H9 (cell line): ENCODE measurements around the gene RANBP17. TPM values are rescaled to one million over a fixed set of nuclear protein-coding genes. Genes with fewer than 3 reads are reported as not detected.

Experiments
- DNase-seq: peaks from one replicate; pipeline ENCODE4 v3.0.0-alpha.2; 2017
- H2AFZ ChIP-seq: one replicate; pipeline ENCODE4 v1.6.1; 2013; ENCODE audit warnings: mild to moderate bottlenecking, low read length, control low read depth, moderate library complexity
- H2AK5ac ChIP-seq: 2 replicates; pipeline ENCODE4 v1.6.1; 2013; ENCODE audit warnings: low read length, control low read depth, mixed read lengths; ENCODE audit not compliant: insufficient read length
- H2BK120ac ChIP-seq: one replicate; pipeline ENCODE4 v1.6.1; 2013; ENCODE audit warnings: low read depth, mild to moderate bottlenecking, low read length, control low read depth, inconsistent platforms; ENCODE audit not compliant: poor library complexity, severe bottlenecking
- H2BK12ac ChIP-seq: 2 replicates; pipeline ENCODE4 v1.6.1; 2013; ENCODE audit warnings: low read length, control low read depth, mixed read lengths, low read depth; ENCODE audit not compliant: insufficient read length
- H2BK15ac ChIP-seq: 2 replicates; pipeline ENCODE4 v1.6.1; 2013; ENCODE audit warnings: low read depth, low read length, control low read depth
- H2BK20ac ChIP-seq: one replicate; pipeline ENCODE4 v1.6.1; 2013; ENCODE audit warnings: low read depth, mild to moderate bottlenecking, low read length, control low read depth, inconsistent platforms; ENCODE audit not compliant: poor library complexity, severe bottlenecking
- H2BK5ac ChIP-seq: 2 replicates; pipeline ENCODE4 v1.6.1; 2013; ENCODE audit warnings: low read length, control low read depth, mixed read lengths; ENCODE audit not compliant: insufficient read length
- H3K14ac ChIP-seq: 2 replicates; pipeline ENCODE4 v1.6.1; 2013; ENCODE audit warnings: low read length, control low read depth; ENCODE audit not compliant: insufficient read depth
- H3K18ac ChIP-seq: 2 replicates; pipeline ENCODE4 v1.6.1; 2013; ENCODE audit warnings: low read depth, mild to moderate bottlenecking, mixed read lengths, low read length, control low read depth; ENCODE audit not compliant: insufficient read length
- H3K23ac ChIP-seq: 2 replicates; pipeline ENCODE4 v1.6.1; 2013; ENCODE audit warnings: low read length, control low read depth, mixed read lengths, low read depth; ENCODE audit not compliant: insufficient read length
- H3K23me2 ChIP-seq: 2 replicates; pipeline ENCODE4 v1.6.1; 2013; ENCODE audit warnings: low read depth, mild to moderate bottlenecking, mixed read lengths, low read length, control low read depth; ENCODE audit not compliant: insufficient read length, poor library complexity, severe bottlenecking
- H3K27ac ChIP-seq: 2 replicates; pipeline ENCODE4 v1.5.1; 2013; ENCODE audit warnings: low read length, control low read depth, mixed read lengths, low read depth; ENCODE audit not compliant: insufficient read length
- H3K27me3 ChIP-seq: 2 replicates; pipeline ENCODE4 v1.6.1; 2013; ENCODE audit warnings: low read length, control low read depth, inconsistent platforms; ENCODE audit not compliant: insufficient read depth
- H3K4ac ChIP-seq: 2 replicates; pipeline ENCODE4 v1.6.1; 2013; ENCODE audit warnings: low read depth, mild to moderate bottlenecking, control low read depth, inconsistent platforms, low read length, moderate library complexity
- H3K4me1 ChIP-seq: 2 replicates; pipeline ENCODE4 v1.6.1; 2013; ENCODE audit warnings: low read length, control low read depth, inconsistent platforms; ENCODE audit not compliant: insufficient read depth
- H3K4me2 ChIP-seq: 2 replicates; pipeline ENCODE4 v1.6.1; 2013; ENCODE audit warnings: low read length, control low read depth, mixed read lengths; ENCODE audit not compliant: insufficient read length, insufficient read depth
- H3K56ac ChIP-seq: 2 replicates; pipeline ENCODE4 v1.6.1; 2013; ENCODE audit warnings: low read depth, mild to moderate bottlenecking, mixed read lengths, low read length, control low read depth; ENCODE audit not compliant: insufficient read length
- H3K79me1 ChIP-seq: 2 replicates; pipeline ENCODE4 v1.6.1; 2013; ENCODE audit warnings: low read depth, mild to moderate bottlenecking, moderate library complexity, low read length, control low read depth, inconsistent platforms; ENCODE audit not compliant: insufficient read depth, poor library complexity, severe bottlenecking
- H3K79me2 ChIP-seq: 2 replicates; pipeline ENCODE4 v1.6.1; 2013; ENCODE audit warnings: low read length, control low read depth, inconsistent platforms; ENCODE audit not compliant: insufficient read depth
- H3K9ac ChIP-seq: 2 replicates; pipeline ENCODE4 v1.6.1; 2013; ENCODE audit warnings: low read length, control low read depth, mixed read lengths; ENCODE audit not compliant: insufficient read length; ENCODE audit errors: extremely low read depth
- H3K9me3 ChIP-seq: one replicate; pipeline ENCODE4 v1.6.1; 2013; ENCODE audit warnings: low read depth, low read length, inconsistent platforms; ENCODE audit not compliant: control insufficient read depth
- H3T11ph ChIP-seq: one replicate; pipeline ENCODE4 v1.6.1; 2013; ENCODE audit warnings: mild to moderate bottlenecking, low read length, control low read depth, inconsistent platforms
- H4K20me1 ChIP-seq: one replicate; pipeline ENCODE4 v1.6.1; 2013; ENCODE audit not compliant: control insufficient read depth, insufficient read length, insufficient read depth
- H4K5ac ChIP-seq: 2 replicates; pipeline ENCODE4 v1.6.1; 2013; ENCODE audit warnings: low read depth, mild to moderate bottlenecking, mixed read lengths, low read length, control low read depth; ENCODE audit not compliant: insufficient read length
- H4K8ac ChIP-seq: replicated peaks from 2 replicates; pipeline ENCODE4 v1.6.1; 2013; ENCODE audit warnings: low read length, control low read depth, mixed read lengths, low read depth; ENCODE audit not compliant: insufficient read length
- H4K91ac ChIP-seq: 2 replicates; pipeline ENCODE4 v1.6.1; 2013; ENCODE audit warnings: low read depth, mild to moderate bottlenecking, moderate library complexity, mixed read lengths, low read length, control low read depth; ENCODE audit not compliant: insufficient read length
- H3K27ac Mint-ChIP-seq, 3 experiments: 2 replicates in 2 of 3; 3 replicates in 1 of 3; pipeline ENCODE4 v1.8.0; 2020 to 2021; ENCODE audit warnings: mixed read lengths in 3 of 3, mild to moderate bottlenecking in 1 of 3, moderate library complexity in 1 of 3
- H3K27me3 Mint-ChIP-seq: 2 replicates; pipeline ENCODE4 v1.8.0; 2021; ENCODE audit warnings: low read depth, mild to moderate bottlenecking, moderate library complexity, mixed read lengths
- H3K36me3 Mint-ChIP-seq, 3 experiments: 2 replicates in 2 of 3; 3 replicates in 1 of 3; pipeline ENCODE4 v1.8.0; 2020 to 2021; ENCODE audit warnings: low read depth in 3 of 3, mixed read lengths in 3 of 3; ENCODE audit not compliant: insufficient read depth in 1 of 3
- H3K4me1 Mint-ChIP-seq, 2 experiments: 2 replicates each; pipeline ENCODE4 v1.8.0; 2020; ENCODE audit warnings: mixed read lengths in 2 of 2
- H3K4me3 Mint-ChIP-seq, 2 experiments: 2 replicates in 1 of 2; 3 replicates in 1 of 2; pipeline ENCODE4 v1.8.0; 2020 to 2021; ENCODE audit warnings: mild to moderate bottlenecking in 2 of 2, mixed read lengths in 2 of 2, moderate library complexity in 1 of 2
- H3K9me3 Mint-ChIP-seq, 2 experiments: 2 replicates in 1 of 2; 3 replicates in 1 of 2; pipeline ENCODE4 v1.8.0; 2020; ENCODE audit warnings: mild to moderate bottlenecking in 2 of 2, mixed read lengths in 2 of 2, moderate library complexity in 1 of 2
- CTCF ChIP-seq: fragments of 200-600 bp; sonication (generic); conservative IDR thresholded peaks from 3 replicates; pipeline ENCODE4 v1.8.0; 2021; ENCODE audit warnings: antibody characterized with exemption, mild to moderate bottlenecking
- WGBS: extraction: QIAGEN DNeasy Blood & Tissue Kit; methylation state at CpG from one replicate; pipeline ENCODE4 v1.1.7; 2013; ENCODE audit warnings: missing lambda C conversion rate, low lambda C conversion rate, mixed read lengths; ENCODE audit not compliant: insufficient read length; ENCODE audit errors: extremely low coverage; 5-methylcytosine and 5-hydroxymethylcytosine counted together
- total RNA-seq: library from RNA; stranded (reverse); gene quantifications from 2 replicates; pipeline ENCODE4 v1.2.1, GENCODE V29; 2021

Gene RANBP17
- total RNA-seq, 1 experiment from 2014 or later: 16.5 TPM

- Mint-ChIP-seq H3K27ac (no peak overlapping the region), H3K9me3 (no peaks in the 10 kb centered on the region), H3K36me3 (peaks cover 0 to 1% (median 0%) of the 10 kb centered on the region in 3 experiments; a peak in 2 of 7 replicates), H3K4me3 (no peak overlapping the region), H3K27me3 (no peaks in the 10 kb centered on the region), H3K4me1 (no peaks in the 10 kb centered on the region)
- H3K9ac ChIP-seq: no peak overlapping the region
- TF ChIP-seq CTCF: no peak
- H3K4ac ChIP-seq: no peak overlapping the region
- H2BK5ac ChIP-seq: no peak overlapping the region
- no peak overlapping the region for H2AFZ ChIP-seq
- no peak overlapping the region for H3T11ph ChIP-seq
- no peak overlapping the region for H2AK5ac ChIP-seq
- H3K18ac ChIP-seq: no peak overlapping the region
- H2BK12ac ChIP-seq: no peak overlapping the region
- no peak overlapping the region for H2BK20ac ChIP-seq
- no peak overlapping the region for H4K5ac ChIP-seq
- H3K56ac ChIP-seq: no peak overlapping the region
- no peak overlapping the region for H3K4me2 ChIP-seq
- no peaks in the 10 kb centered on the region for H3K23me2 ChIP-seq
- no peak overlapping the region for H3K27ac ChIP-seq
- WGBS: no CpG with 5 or more reads among the region's 1 CpG
- no peak overlapping the region for H2BK120ac ChIP-seq
- no peak for DNase-seq
- no peaks in the 10 kb centered on the region for H3K9me3 ChIP-seq
- no peak overlapping the region for H4K91ac ChIP-seq
- H2BK15ac ChIP-seq: no peak overlapping the region
- H3K4me1 ChIP-seq: no peaks in the 10 kb centered on the region
- no peaks in the 10 kb centered on the region for H3K79me2 ChIP-seq
- H4K20me1 ChIP-seq: no peaks in the 10 kb centered on the region
- no peak overlapping the region for H4K8ac ChIP-seq
- H3K14ac ChIP-seq: no peak overlapping the region
- no peaks in the 10 kb centered on the region for H3K79me1 ChIP-seq
- no peak overlapping the region for H3K23ac ChIP-seq
- H3K27me3 ChIP-seq: no peaks in the 10 kb centered on the region
These were observed 380.7 kb downstream of the RANBP17 start for GRCh38 chr5:171242521-171242920.
